Large intestine (tissue), 3 donors: ENCODE data around the gene ATL2. TPM values are rescaled to one million over a fixed set of nuclear protein-coding genes. Genes with fewer than 3 reads are reported as not detected.
"Not testable (repeated sequence)": the region's sequence is repeated elsewhere in the genome, so short reads cannot be mapped to it uniquely, and the experiment has no call there.

Source experiments
- DNase-seq, 2 donors: peaks; one replicate each; pipeline versions ENCODE4 v3.0.0 to v3.0.0-alpha.2; 2013
- H3K27ac ChIP-seq: one replicate; pipeline ENCODE4 v1.5.1; 2013; ENCODE audit warnings: low read length
- H3K27me3 ChIP-seq: 2 replicates; pipeline ENCODE4 v1.6.1; 2013; ENCODE audit warnings: low read length; ENCODE audit not compliant: control insufficient read depth, insufficient read depth
- H3K36me3 ChIP-seq: 2 replicates; pipeline ENCODE4 v1.6.1; 2013; ENCODE audit warnings: low read length; ENCODE audit not compliant: control insufficient read depth, insufficient read depth
- H3K4me1 ChIP-seq: one replicate; pipeline ENCODE4 v1.6.1; 2013; ENCODE audit warnings: low read length; ENCODE audit not compliant: control insufficient read depth, insufficient read depth
- H3K4me3 ChIP-seq: one replicate; pipeline ENCODE4 v1.5.1; 2013; ENCODE audit warnings: low read length
- H3K9me3 ChIP-seq: one replicate; pipeline ENCODE4 v1.6.1; 2013; ENCODE audit warnings: mild to moderate bottlenecking, low read depth, low read length, moderate library complexity; ENCODE audit not compliant: control insufficient read depth
- WGBS: methylation state at CpG from one replicate; pipeline ENCODE4 v1.1.5; 2013; ENCODE audit warnings: low lambda C conversion rate; ENCODE audit not compliant: insufficient coverage; 5-methylcytosine and 5-hydroxymethylcytosine counted together
- polyA plus RNA-seq: library from polyadenylated mRNA; unstranded; fragments of 120-200 nt; gene quantifications from one replicate; pipeline ENCODE4 v1.2.1, GENCODE V29; 2013

Gene ATL2
- polyA plus RNA-seq, 1 donor, result 103 TPM

DNA sequence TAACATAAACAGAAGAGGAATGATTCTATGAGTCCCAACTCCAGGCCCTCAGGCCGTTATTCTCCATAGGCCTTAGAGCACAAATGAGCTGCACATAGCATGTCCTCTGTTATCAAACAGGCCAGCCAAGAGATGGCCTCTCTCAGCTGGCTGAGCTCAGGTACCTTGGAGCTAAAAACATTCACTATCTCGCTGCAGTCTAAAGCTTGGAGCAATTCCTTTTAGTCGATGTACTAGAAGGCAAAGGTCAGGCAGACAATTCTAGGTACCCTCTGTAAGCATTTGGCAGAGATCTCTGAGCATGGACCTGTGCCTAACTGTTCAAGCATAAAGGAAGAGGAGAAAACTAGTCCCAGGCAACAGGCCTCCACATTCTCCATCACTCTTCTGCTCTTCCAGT, 38.0 kb upstream of the ATL2 start:
- Histone ChIP-seq H3K4me3 (no peak overlapping the region), H3K36me3 (no peaks in the 10 kb centered on the region), H3K27ac (peak overlapping the region; percentile 6), H3K27me3 (no peaks in the 10 kb centered on the region), H3K9me3 (peaks cover 21% of the 10 kb centered on the region), H3K4me1 (peaks cover 28% of the 10 kb centered on the region)
- peak in 1 of 2 donors; percentile 31 for DNase-seq
- WGBS, result no CpG with 5 or more reads among the region's 3 CpGs

DNA sequence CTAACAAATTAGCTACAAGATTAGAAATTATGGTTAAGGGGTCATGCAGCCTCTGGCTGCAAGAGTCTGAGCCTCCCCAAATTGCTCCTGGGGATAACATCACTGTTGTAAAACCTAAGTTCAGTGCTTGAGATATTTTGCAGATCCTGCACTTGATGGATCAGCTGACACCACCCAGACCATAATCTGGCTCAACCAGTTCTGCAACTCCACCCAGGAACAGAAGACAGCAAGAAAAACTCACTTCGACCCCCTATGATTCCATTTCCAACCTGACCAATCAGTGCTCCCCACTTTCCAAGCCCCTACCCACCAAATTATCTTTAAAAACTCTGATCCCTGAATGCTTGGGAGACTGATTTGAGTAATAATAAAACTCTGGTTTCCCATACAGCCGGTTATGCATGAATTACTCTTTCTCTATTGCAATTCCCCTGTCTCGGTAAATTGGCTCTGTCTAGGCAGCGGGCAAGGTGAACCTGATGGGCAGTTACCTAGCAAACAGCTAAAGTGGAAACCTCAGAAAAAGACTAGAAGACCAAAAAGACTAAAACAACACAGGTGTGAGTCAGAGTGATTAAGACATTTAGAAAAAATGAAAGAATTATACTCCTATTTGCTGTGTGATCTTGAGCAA, 35.3 kb upstream of the ATL2 start:
- not testable (repeated sequence) for DNase-seq, H3K27ac ChIP-seq, H3K36me3 ChIP-seq, H3K27me3 ChIP-seq, H3K4me3 ChIP-seq
- 100% methylated on average over 2 of the region's 4 CpGs for WGBS
- Histone ChIP-seq H3K9me3 (peaks cover 21% of the 10 kb centered on the region), H3K4me1 (peaks cover 11% of the 10 kb centered on the region)

GRCh38 chr2:38409156-38410102, 32.4 kb upstream of the ATL2 start:
- WGBS, result no CpG with 5 or more reads among the region's 2 CpGs
- H3K27me3 ChIP-seq, result no peaks in the 10 kb centered on the region
- H3K36me3 ChIP-seq, result no peaks in the 10 kb centered on the region
- no peak for DNase-seq
- H3K4me1 ChIP-seq, result peaks cover 23% of the 10 kb centered on the region
- H3K27ac ChIP-seq, result no peak overlapping the region
- H3K9me3 ChIP-seq, result peaks cover 21% of the 10 kb centered on the region
- H3K4me3 ChIP-seq, result no peak overlapping the region

DNA sequence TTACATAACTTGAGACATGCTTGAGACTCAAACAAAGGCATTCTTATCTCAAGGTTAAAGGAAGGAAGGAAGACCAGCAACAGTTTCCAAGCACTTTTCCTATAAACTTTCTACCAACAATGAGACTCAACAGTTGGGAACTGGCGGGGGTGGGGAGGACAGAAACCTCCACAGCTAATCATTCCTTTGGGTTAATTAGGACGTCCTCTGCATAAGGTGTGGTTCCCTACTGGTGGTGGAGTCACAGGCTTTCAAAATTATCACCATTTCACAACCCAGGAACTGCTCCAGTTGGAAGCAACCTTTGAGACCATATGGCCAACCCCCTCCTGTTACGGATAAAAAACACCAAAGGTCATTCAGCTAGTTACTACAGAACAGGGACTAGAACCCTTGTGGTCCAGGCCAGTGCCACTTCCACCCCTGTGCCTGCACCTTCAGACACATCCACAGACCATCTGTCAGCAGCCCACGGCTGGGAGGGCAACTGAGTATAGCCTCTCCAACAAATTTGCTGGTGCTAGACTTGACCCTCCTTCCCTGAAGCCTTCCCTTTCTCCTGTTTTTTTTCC, 30.1 kb upstream of the ATL2 start:
- WGBS, result 40% methylated on average over 1 of the region's 4 CpGs
- peak overlapping the region; percentile 86 for H3K27ac ChIP-seq
- H3K9me3 ChIP-seq, result peaks cover 10% of the 10 kb centered on the region
- H3K4me3 ChIP-seq, result no peak overlapping the region
- H3K36me3 ChIP-seq, result no peaks in the 10 kb centered on the region
- peak; percentile 92 to 97 for DNase-seq
- H3K27me3 ChIP-seq, result no peaks in the 10 kb centered on the region
- H3K4me1 ChIP-seq, result peaks cover 23% of the 10 kb centered on the region

DNA sequence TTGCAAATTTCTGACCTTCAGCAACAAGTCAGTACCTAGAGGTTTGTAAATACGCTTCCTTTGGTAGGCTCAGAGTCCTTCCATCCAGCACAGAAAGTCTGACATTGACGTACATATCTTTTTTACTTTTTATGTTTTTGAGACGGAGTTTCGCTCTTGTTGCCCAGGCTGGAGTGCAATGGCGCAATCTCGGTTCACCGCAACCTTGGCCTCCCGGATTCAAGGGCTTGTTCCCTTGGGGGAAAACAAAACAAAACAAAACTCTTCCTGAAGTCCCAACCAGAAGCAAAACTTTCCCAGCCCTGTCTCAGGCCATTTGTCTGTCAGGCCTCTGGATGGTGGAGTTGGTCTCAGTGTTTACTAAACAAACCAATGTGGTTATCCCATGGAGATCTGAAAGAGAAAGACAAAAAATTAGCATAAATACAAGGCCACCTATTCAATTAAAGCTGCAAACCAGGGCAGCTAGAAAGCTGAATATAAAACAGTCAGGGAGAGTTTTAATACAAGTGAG, 29.6 kb upstream of the ATL2 start:
- WGBS, result 65% methylated on average over 4 of the region's 8 CpGs
- H3K27ac ChIP-seq, result peak overlapping the region; percentile 86
- no peak for DNase-seq

DNA sequence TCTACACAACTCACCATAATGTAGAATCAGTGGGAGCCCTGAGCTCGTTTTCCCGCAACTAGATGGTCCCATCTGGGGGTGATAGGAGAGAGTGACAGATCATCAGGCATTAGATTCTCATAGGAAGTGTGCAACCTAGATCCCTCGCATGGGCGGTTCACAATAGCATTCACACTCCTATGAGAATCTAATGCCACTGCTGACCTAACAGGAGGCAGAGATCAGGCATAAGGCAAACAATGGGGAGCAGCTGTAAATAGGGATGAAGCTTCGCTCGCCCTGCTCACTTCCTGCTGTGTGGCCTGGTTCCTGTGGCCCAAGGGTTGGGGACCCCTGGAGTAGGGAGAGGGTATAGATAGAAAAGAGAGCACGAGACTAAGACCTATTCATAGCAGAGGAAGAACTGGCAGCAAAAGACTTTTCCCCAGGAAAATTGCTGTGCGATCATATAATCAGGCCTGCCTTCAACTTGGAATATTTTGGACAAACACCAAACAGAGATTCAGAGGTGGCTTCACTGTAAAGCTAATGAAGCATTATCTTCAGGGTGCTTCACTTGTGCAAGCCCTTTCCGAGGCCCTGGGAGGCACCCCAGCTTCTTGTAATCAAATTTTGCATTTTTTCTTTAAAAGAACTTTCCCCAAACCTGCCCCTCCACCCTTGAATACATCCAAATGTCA, 29.0 kb upstream of the ATL2 start:
- Histone ChIP-seq H3K27me3 (no peaks in the 10 kb centered on the region), H3K9me3 (peaks cover 4% of the 10 kb centered on the region), H3K4me3 (no peak overlapping the region), H3K4me1 (peaks cover 23% of the 10 kb centered on the region), H3K27ac (peak overlapping the region; percentile 86), H3K36me3 (no peaks in the 10 kb centered on the region)
- no CpG with 5 or more reads among the region's 9 CpGs for WGBS
- no peak for DNase-seq

More for the DNA sequence above, 29.6 kb upstream of the ATL2 start:
- Histone ChIP-seq H3K36me3 (no peaks in the 10 kb centered on the region), H3K4me3 (no peak overlapping the region), H3K9me3 (peaks cover 4% of the 10 kb centered on the region), H3K27me3 (no peaks in the 10 kb centered on the region), H3K4me1 (peaks cover 23% of the 10 kb centered on the region)

DNA sequence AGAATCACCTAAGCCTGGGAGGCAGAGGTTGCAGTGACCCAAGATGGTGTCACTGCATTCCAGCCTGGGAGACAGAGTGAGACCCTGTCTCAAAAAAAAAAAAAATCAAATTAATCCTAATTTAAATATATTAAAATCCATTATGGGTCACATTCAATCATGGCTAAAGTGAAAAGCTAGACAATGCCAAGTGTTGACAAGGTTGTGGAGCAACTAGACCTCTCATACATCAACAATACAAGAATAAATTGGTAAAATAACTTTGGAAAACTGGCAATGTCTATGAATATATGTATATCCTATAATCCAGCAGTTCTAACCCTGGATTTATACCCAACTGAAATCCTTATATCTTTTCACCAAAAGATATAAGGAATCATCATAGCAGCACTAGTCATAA, 23.4 kb upstream of the ATL2 start:
- Histone ChIP-seq H3K4me3 (no peak overlapping the region), H3K9me3 (peaks cover 10% of the 10 kb centered on the region)

GRCh38 chr2:38398739-38399138, 21.7 kb upstream of the ATL2 start:
- Histone ChIP-seq H3K36me3 (no peaks in the 10 kb centered on the region), H3K27ac (no peak overlapping the region), H3K9me3 (peaks cover 10% of the 10 kb centered on the region), H3K4me3 (no peak overlapping the region), H3K27me3 (no peaks in the 10 kb centered on the region), H3K4me1 (no peaks in the 10 kb centered on the region)
- DNase-seq, result no peak
- 86% methylated on average over 1 of the region's 4 CpGs for WGBS

More for the DNA sequence above, 23.4 kb upstream of the ATL2 start:
- Histone ChIP-seq H3K27me3 (no peaks in the 10 kb centered on the region), H3K27ac (no peak overlapping the region), H3K4me1 (peaks cover 4% of the 10 kb centered on the region), H3K36me3 (no peaks in the 10 kb centered on the region)
- no peak for DNase-seq

DNA sequence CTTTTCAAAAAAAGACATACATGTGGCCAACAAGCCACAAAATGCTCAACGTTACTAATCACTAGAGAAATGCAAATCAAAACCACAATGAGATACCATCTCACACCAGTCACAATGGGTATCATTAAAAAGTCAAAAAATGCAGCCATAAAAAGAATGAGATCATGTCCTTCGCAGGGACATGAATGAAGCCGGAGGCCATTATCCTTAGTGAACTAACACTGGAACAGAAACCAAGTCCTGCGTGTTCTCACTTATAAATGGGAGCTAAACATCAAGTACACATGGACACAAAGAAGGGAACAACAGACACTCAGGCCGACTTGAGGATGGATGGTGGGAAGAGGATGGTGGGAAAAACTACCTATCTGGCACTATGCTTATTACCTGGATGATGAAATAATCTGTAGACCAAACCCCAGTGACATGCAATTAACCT, 17.8 kb upstream of the ATL2 start:
- Histone ChIP-seq H3K27me3 (no peaks in the 10 kb centered on the region), H3K4me1 (no peaks in the 10 kb centered on the region), H3K9me3 (peaks cover 6% of the 10 kb centered on the region), H3K36me3 (no peaks in the 10 kb centered on the region), H3K4me3 (no peak overlapping the region), H3K27ac (no peak overlapping the region)
- DNase-seq, result no peak
- WGBS, result 100% methylated on average over 1 of the region's 5 CpGs

GRCh38 chr2:38394041-38394440, 17.0 kb upstream of the ATL2 start:
- WGBS, result no CpG with 5 or more reads among the region's 2 CpGs
- H3K9me3 ChIP-seq, result peaks cover 6% of the 10 kb centered on the region
- no peaks in the 10 kb centered on the region for H3K27me3 ChIP-seq
- H3K36me3 ChIP-seq, result no peaks in the 10 kb centered on the region
- no peak overlapping the region for H3K27ac ChIP-seq
- H3K4me3 ChIP-seq, result no peak overlapping the region
- no peaks in the 10 kb centered on the region for H3K4me1 ChIP-seq
- DNase-seq, result no peak
